OCI-LY3 (cell line): Measurements from ENCODE around the gene CYP3A4.

Experiments used
- EZH2phosphoT487 ChIP-seq: fragments of 200-600 bp; shearing (Covaris generic); IDR thresholded peaks from 2 replicates; pipeline ENCODE4 v1.6.1; 2018; ENCODE audit warnings: antibody characterized with exemption, mixed run types, low read depth
- TF ChIP-seq, protein P1 (sequence below): fragments of 200-600, 300-600 bp; sonication (generic); IDR thresholded peaks from 2 replicates; pipeline ENCODE4 v1.5.1; 2014; ENCODE audit warnings: antibody characterized with exemption, low read length, low read depth

DNA sequence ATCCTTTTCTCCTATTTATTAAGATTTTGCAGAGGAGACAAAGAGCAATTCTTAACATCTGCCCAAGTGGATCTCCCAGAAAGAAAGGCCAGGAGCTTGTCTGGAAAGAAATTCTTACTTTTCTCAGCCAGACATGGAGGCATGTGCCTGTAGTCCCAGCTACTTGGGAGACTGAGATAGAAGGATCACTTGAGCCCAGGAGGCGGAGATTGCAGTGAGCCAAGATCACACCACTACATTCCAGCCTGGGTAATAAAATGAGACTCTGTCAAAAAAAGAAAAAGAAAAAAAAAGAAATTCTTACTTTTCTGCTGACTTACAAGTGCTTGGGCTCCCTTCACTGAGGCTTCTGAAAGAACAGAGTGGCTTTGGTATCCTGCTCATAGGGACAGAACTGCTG is 41.5 kb upstream of the CYP3A4 start:
- no peak for TF ChIP-seq EZH2phosphoT487
- TF ChIP-seq, protein P1, sequence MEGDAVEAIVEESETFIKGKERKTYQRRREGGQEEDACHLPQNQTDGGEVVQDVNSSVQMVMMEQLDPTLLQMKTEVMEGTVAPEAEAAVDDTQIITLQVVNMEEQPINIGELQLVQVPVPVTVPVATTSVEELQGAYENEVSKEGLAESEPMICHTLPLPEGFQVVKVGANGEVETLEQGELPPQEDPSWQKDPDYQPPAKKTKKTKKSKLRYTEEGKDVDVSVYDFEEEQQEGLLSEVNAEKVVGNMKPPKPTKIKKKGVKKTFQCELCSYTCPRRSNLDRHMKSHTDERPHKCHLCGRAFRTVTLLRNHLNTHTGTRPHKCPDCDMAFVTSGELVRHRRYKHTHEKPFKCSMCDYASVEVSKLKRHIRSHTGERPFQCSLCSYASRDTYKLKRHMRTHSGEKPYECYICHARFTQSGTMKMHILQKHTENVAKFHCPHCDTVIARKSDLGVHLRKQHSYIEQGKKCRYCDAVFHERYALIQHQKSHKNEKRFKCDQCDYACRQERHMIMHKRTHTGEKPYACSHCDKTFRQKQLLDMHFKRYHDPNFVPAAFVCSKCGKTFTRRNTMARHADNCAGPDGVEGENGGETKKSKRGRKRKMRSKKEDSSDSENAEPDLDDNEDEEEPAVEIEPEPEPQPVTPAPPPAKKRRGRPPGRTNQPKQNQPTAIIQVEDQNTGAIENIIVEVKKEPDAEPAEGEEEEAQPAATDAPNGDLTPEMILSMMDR, result no peak
